HFF-Myc (cell line): Measurements from ENCODE around the gene AEBP1.

Source experiments
- DNase-seq: peaks from one replicate; pipeline ENCODE4 v3.0.0-alpha.2; 2011; ENCODE audit warnings: low read depth; ENCODE audit errors: extremely low read depth
- H3K4me3 ChIP-seq: replicated peaks from 2 replicates; pipeline ENCODE4 v1.5.1; 2011; ENCODE audit warnings: low read depth, mild to moderate bottlenecking, control low read depth, low read length
- CTCF ChIP-seq: IDR thresholded peaks from 2 replicates; pipeline ENCODE4 v1.5.1; 2012; ENCODE audit warnings: mild to moderate bottlenecking, low read depth, low read length, control low read depth; ENCODE audit errors: missing control alignments

Gene AEBP1

GRCh38 chr7:44101303-44101965, 2.7 kb upstream of the AEBP1 start:
- no peak for DNase-seq
- H3K4me3 ChIP-seq: no peak overlapping the region
- no peak for TF ChIP-seq CTCF

- TF ChIP-seq CTCF: no peak
- DNase-seq: peak; percentile 47
- H3K4me3 ChIP-seq: no peak overlapping the region
Observed at GRCh38 chr7:44101966-44102845, 1.9 kb upstream of the AEBP1 start.

- no peak for TF ChIP-seq CTCF
- DNase-seq: no peak
- H3K4me3 ChIP-seq: no peak overlapping the region
Observed at GRCh38 chr7:44102846-44103565, 1.1 kb upstream of the AEBP1 start.

GRCh38 chr7:44103566-44103922, 601 bp upstream of the AEBP1 start:
- no peak for DNase-seq
- TF ChIP-seq CTCF: no peak
- 0 out of 2 replicates have a peak overlapping the region, but pooled peaks have one; percentile 5 for H3K4me3 ChIP-seq

- peak overlapping the region; percentile 55 for H3K4me3 ChIP-seq
- TF ChIP-seq CTCF: no peak
- DNase-seq: no peak
Observed at GRCh38 chr7:44104860-44105771, 971 bp downstream of the AEBP1 start.

- TF ChIP-seq CTCF: no peak
- peak overlapping the region; percentile 55 for H3K4me3 ChIP-seq
- no peak for DNase-seq
Observed at GRCh38 chr7:44105832-44106231, 1.7 kb downstream of the AEBP1 start.
